C4-2B (cell line): ENCODE results near the gene C12orf60.

Experiments used
- CTCF ChIP-seq: fragments of 450-650 bp; conservative IDR thresholded peaks from 2 replicates; pipeline ENCODE4 v1.5.1; 2017; ENCODE audit warnings: mild to moderate bottlenecking
- ZFX ChIP-seq: fragments of 450-650 bp; IDR thresholded peaks from 2 replicates; pipeline ENCODE4 v1.6.1; 2017

GRCh38 chr12:14833952-14834351 lies 30.5 kb downstream of the C12orf60 start:
- TF ChIP-seq CTCF (no peak), ZFX (no peak)
